Retinal pigment epithelial cell (primary cell): ENCODE data around the gene ZNRF1.
"Not testable (repeated sequence)": the region's sequence is repeated elsewhere in the genome, so short reads cannot be mapped to it uniquely, and the experiment has no call there.

Experiments used
- DNase-seq: peaks from one replicate; pipeline ENCODE4 v3.0.0-alpha.2; 2010; ENCODE audit warnings: low read depth
- H3K4me3 ChIP-seq: 2 replicates; pipeline ENCODE4 v1.5.1; 2011; ENCODE audit warnings: mild to moderate bottlenecking, low read length, control low read depth, moderate library complexity
- TF ChIP-seq, protein P1 (sequence below): conservative IDR thresholded peaks from 2 replicates; pipeline ENCODE4 v1.5.1; 2011; ENCODE audit warnings: low read depth, low read length, control low read depth, inconsistent platforms

The ZNRF1 gene

DNA sequence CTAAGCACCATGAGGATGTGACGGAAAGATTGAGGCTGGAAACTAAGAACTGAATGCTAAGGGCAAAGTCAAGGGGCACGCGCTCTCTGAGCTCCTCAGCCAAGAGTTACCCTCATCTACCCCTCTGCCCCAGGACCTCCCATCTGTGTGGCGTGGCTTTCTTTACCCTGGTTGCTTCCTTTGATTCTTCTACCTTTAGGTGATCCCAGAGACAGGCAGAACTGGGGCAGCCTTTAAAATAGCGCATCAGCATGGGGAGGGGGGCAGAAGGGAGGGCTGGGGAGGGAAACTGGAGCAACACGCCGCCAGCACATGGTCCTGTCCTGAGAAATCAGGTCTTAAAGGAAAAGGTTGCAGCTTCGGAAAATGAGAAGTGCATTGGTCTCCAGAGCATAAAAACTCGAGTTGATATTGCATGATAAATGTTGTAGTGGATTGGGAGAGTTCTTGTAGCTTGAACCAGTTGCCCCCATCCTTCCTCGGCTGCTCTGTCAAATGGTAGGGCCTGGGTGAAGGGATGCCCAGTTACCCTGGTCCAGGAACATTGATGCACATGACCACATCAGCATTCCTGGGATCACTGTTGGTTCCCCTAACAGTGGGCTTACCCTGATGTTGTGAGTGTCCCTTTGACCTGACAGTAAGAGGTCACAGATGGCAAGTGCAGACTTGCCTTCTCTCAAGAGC lies 88.0 kb downstream of the ZNRF1 start:
- TF ChIP-seq, protein P1, sequence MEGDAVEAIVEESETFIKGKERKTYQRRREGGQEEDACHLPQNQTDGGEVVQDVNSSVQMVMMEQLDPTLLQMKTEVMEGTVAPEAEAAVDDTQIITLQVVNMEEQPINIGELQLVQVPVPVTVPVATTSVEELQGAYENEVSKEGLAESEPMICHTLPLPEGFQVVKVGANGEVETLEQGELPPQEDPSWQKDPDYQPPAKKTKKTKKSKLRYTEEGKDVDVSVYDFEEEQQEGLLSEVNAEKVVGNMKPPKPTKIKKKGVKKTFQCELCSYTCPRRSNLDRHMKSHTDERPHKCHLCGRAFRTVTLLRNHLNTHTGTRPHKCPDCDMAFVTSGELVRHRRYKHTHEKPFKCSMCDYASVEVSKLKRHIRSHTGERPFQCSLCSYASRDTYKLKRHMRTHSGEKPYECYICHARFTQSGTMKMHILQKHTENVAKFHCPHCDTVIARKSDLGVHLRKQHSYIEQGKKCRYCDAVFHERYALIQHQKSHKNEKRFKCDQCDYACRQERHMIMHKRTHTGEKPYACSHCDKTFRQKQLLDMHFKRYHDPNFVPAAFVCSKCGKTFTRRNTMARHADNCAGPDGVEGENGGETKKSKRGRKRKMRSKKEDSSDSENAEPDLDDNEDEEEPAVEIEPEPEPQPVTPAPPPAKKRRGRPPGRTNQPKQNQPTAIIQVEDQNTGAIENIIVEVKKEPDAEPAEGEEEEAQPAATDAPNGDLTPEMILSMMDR = no peak
- no peak for DNase-seq

GRCh38 chr16:75087375-75087979 lies 88.7 kb downstream of the ZNRF1 start:
- H3K4me3 ChIP-seq = no peak overlapping the region
- TF ChIP-seq, protein P1 = no peak
- no peak for DNase-seq

More for the DNA sequence above, 88.0 kb downstream of the ZNRF1 start:
- H3K4me3 ChIP-seq = no peak overlapping the region

DNA sequence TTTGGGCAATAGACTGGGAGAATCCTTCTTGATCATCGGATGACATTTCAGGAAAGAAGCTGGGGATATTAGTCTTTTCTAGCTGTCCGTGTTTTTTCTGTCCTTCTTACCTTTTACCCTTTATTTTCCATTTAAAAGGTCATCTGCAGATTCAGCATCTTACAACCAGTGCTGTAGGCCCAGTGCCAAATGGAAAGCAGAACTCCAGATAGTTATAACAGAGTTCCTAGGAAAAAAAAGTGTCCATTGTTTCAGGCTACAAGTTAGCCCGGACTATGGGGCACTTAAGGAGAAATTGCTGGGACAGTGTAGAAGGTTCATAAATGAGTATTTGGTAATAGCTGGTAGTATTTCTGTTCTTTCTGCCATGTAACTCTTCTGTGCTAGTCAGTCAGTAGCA lies 89.4 kb downstream of the ZNRF1 start:
- H3K4me3 ChIP-seq = no peak overlapping the region
- DNase-seq = no peak
- TF ChIP-seq, protein P1 = no peak

DNA sequence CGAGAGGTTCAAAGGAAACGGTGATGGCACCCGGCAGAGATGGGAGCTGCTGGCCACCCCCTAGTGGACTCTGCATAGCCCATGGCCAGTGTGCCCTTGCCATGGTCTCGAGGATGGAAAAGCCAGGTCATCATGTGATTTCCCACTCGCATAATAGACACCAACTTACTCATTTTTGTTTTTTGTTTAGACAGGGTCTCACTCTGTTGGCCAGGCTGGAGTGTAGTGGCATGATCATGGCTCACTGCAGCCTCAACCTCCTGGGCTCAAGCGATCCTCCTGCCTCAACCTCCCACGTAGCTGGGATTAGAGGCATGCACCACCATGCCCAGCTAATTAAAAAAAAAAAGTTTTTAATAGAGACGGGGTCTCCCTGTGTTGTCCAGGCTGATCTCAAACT lies 90.1 kb downstream of the ZNRF1 start:
- DNase-seq = no peak
- TF ChIP-seq, protein P1 = no peak
- H3K4me3 ChIP-seq = no peak overlapping the region

DNA sequence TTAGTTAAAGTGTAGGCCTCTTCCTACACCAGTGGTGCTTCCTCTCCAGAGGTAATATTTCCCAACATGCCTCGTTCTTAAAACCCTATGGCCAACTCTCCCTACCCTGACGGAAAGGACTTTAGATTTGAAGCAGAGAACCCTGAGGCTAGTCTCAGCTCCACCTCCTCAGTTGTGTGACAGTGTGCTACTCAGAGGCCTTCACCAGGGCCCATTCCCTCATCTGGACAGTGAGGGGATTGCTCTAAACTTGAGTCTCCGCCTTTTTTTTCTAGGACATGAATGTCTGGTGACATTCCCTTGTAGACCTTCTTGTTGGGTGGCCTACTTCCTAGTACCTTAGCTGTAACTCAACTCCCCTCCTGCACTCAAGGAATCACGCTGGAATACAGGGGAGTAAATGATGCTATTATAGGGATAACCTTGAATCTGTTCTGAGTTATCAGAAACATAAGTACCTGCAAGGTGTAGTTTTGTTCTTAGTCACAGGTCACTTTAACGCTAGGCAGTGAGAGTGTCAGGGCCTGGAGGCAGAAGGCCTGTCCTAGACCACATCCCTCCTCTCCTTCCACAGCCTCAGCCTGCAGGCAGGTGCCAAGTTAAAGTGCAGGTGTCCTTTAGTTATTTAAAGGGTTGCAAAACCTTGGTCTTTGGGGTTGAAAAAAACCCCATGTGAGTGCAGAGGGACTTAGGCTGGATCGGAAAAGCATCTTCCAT lies 90.8 kb downstream of the ZNRF1 start:
- no peak for DNase-seq
- TF ChIP-seq, protein P1 = no peak

DNA sequence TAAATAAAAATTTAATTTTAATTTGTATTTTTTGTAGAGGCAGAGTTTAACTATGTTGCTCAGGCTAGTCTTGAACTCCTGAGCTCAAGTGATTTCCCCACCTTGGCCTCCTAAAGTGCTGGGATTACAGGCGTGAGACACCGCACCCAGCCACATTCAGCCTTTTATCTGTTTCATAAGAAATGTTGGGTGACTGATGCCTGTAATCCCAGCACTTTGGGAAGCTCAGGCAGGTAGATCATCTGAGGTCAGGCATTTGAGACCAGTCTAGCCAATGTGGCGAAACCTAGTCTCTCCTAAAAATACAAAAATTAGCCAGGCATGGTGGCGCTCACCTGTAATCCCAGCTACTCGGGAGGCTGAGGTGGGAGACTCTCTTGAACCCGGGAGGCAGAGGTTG lies 92.1 kb downstream of the ZNRF1 start:
- DNase-seq, H3K4me3 ChIP-seq: not testable (repeated sequence)

More for the DNA sequence above, 90.8 kb downstream of the ZNRF1 start:
- H3K4me3 ChIP-seq = no peak overlapping the region

GRCh38 chr16:75091619-75092018 lies 92.8 kb downstream of the ZNRF1 start:
- H3K4me3 ChIP-seq, DNase-seq: not testable (repeated sequence)

GRCh38 chr16:75092777-75093176 lies 94.0 kb downstream of the ZNRF1 start:
- DNase-seq = no peak
- TF ChIP-seq, protein P1 = no peak
- H3K4me3 ChIP-seq = no peak overlapping the region
